Fibroblast of skin of right biceps (primary cell): ENCODE results near the gene CCR6.
"Not testable (repeated sequence)": the region's sequence is repeated elsewhere in the genome, so short reads cannot be mapped to it uniquely, and the experiment has no call there.

ENCODE experiments used
- DNase-seq: peaks from one replicate; pipeline ENCODE4 v3.0.0-alpha.2; 2013

The CCR6 gene

GRCh38 chr6:167146135-167146534 lies 23.2 kb downstream of the CCR6 start:
- DNase-seq = peak; percentile 11

- no peak for DNase-seq
Observed at GRCh38 chr6:167146977-167147376, 24.1 kb downstream of the CCR6 start.

- no peak for DNase-seq
Observed at GRCh38 chr6:167148021-167148420, 25.1 kb downstream of the CCR6 start.

GRCh38 chr6:167148997-167149396 lies 26.1 kb downstream of the CCR6 start:
- DNase-seq = no peak

- DNase-seq = no peak
Observed at GRCh38 chr6:167150941-167151549, 28.1 kb downstream of the CCR6 start.

- no peak for DNase-seq
Observed at GRCh38 chr6:167151648-167152047, 28.8 kb downstream of the CCR6 start.

GRCh38 chr6:167152862-167153261 lies 30.0 kb downstream of the CCR6 start:
- no peak for DNase-seq

- peak; percentile 37 for DNase-seq
Observed at GRCh38 chr6:167153521-167153959, 30.6 kb downstream of the CCR6 start.

GRCh38 chr6:167154291-167154690 lies 31.4 kb downstream of the CCR6 start:
- DNase-seq = no peak

GRCh38 chr6:167154895-167155294 lies 32.0 kb downstream of the CCR6 start:
- DNase-seq = no peak

- DNase-seq = no peak
Observed at GRCh38 chr6:167157414-167157813, 34.5 kb downstream of the CCR6 start.

GRCh38 chr6:167157863-167158262 lies 35.0 kb downstream of the CCR6 start, which contains the start of gene GPR31:
Gene GPR31, minus strand, starts transcription at chr6:167157980. Its CDS starts 149 bp downstream, at chr6:167157831.
- no peak for DNase-seq

GRCh38 chr6:167161851-167162467 lies 39.1 kb downstream of the CCR6 start:
- no peak for DNase-seq

- no peak for DNase-seq
Observed at GRCh38 chr6:167162591-167162990, 39.7 kb downstream of the CCR6 start.

GRCh38 chr6:167163476-167164011 lies 40.6 kb downstream of the CCR6 start:
- no peak for DNase-seq

- no peak for DNase-seq
Observed at GRCh38 chr6:167164261-167164660, 41.4 kb downstream of the CCR6 start.

- no peak for DNase-seq
Observed at GRCh38 chr6:167165858-167166471, 43.1 kb downstream of the CCR6 start.

GRCh38 chr6:167167699-167168098 lies 44.8 kb downstream of the CCR6 start:
- DNase-seq = not testable (repeated sequence)

GRCh38 chr6:167168296-167168695 lies 45.4 kb downstream of the CCR6 start:
- not testable (repeated sequence) for DNase-seq

GRCh38 chr6:167169867-167170266 lies 47.0 kb downstream of the CCR6 start:
- DNase-seq = not testable (repeated sequence)

- DNase-seq = not testable (repeated sequence)
Observed at GRCh38 chr6:167171300-167171699, 48.4 kb downstream of the CCR6 start.

- DNase-seq = not testable (repeated sequence)
Observed at GRCh38 chr6:167172011-167172410, 49.1 kb downstream of the CCR6 start.

- DNase-seq = not testable (repeated sequence)
Observed at GRCh38 chr6:167177271-167177670, 54.4 kb downstream of the CCR6 start.
